HepG2 (cell line): ENCODE data around the gene TMC8. TPM values are rescaled to one million over a fixed set of nuclear protein-coding genes. Genes with fewer than 3 reads are reported as not detected.

ENCODE experiments used
- DMAP1 ChIP-seq: IDR thresholded peaks from 2 replicates; pipeline ENCODE4 v1.6.1; 2016
- EHMT2 ChIP-seq: fragments of 200-600 bp; sonication (generic); IDR thresholded peaks from 2 replicates; pipeline ENCODE4 v1.7.0; 2017; ENCODE audit warnings: antibody characterized with exemption, low read depth, low read length, borderline replicate concordance
- FUBP1 ChIP-seq: sonication (generic); formaldehyde crosslinking; IDR thresholded peaks from 2 replicates; pipeline ENCODE4 v1.5.1; 2020; ENCODE audit warnings: missing genetic modification reagents, mild to moderate bottlenecking, borderline replicate concordance
- HMGXB4 ChIP-seq, 2 experiments: sonication (generic) in 1 of 2; formaldehyde crosslinking in 1 of 2; IDR thresholded peaks; 2 replicates each; pipeline versions ENCODE4 v1.4.0 to v1.6.1; 2018 to 2020; ENCODE audit warnings: missing genetic modification reagents in 2 of 2, borderline replicate concordance in 1 of 2, low read depth in 1 of 2, mild to moderate bottlenecking in 1 of 2, missing biosample characterization in 1 of 2
- KLF11 ChIP-seq: IDR thresholded peaks from 2 replicates; pipeline ENCODE4 v1.6.1; 2016; ENCODE audit warnings: missing compliant biosample characterization
- NFKB2 ChIP-seq: sonication (generic); formaldehyde crosslinking; IDR thresholded peaks from 2 replicates; pipeline ENCODE4 v1.4.0; 2020; ENCODE audit warnings: missing genetic modification reagents, borderline replicate concordance
- ZNF333 ChIP-seq: sonication (generic); formaldehyde crosslinking; IDR thresholded peaks from 2 replicates; pipeline ENCODE4 v1.4.0; 2020; ENCODE audit warnings: mild to moderate bottlenecking, missing genetic modification reagents, borderline replicate concordance
- ZNF598 ChIP-seq: sonication (generic); formaldehyde crosslinking; IDR thresholded peaks from 2 replicates; pipeline ENCODE4 v1.5.1; 2020; ENCODE audit warnings: mild to moderate bottlenecking, missing genetic modification reagents, borderline replicate concordance
- polyA plus RNA-seq, 8 experiments: library from polyadenylated mRNA; depleted of rRNA in 3 of 8; stranded (reverse) in 7 of 8; unstranded in 1 of 8; fragments of >200 nt; fragmentation: Illumina TruSeq in 4 of 8; extraction: Trizol in 4 of 8; gene quantifications; 2 replicates each; pipeline versions ENCODE4 v1.2.1 to v1.2.3, GENCODE V29; 2011 to 2016; ENCODE audit warnings: low read depth in 4 of 8, missing spikeins in 1 of 8, mixed read lengths in 1 of 8; ENCODE audit not compliant: insufficient read depth in 1 of 8
- total RNA-seq, 5 experiments: library from RNA; depleted of rRNA; stranded (reverse); fragments of >200 nt; fragmentation: Illumina TruSeq; extraction: Trizol; gene quantifications; 2 replicates each; pipeline ENCODE4 v1.2.3, GENCODE V29; 2016; ENCODE audit warnings: low read depth in 1 of 5

The TMC8 gene
- total and polyA plus RNA-seq, 2 of the 13 experiments (the other 11 are each of a cell fraction or from before 2014, with no cell fraction given): 0.53 to 7.8 TPM

DNA sequence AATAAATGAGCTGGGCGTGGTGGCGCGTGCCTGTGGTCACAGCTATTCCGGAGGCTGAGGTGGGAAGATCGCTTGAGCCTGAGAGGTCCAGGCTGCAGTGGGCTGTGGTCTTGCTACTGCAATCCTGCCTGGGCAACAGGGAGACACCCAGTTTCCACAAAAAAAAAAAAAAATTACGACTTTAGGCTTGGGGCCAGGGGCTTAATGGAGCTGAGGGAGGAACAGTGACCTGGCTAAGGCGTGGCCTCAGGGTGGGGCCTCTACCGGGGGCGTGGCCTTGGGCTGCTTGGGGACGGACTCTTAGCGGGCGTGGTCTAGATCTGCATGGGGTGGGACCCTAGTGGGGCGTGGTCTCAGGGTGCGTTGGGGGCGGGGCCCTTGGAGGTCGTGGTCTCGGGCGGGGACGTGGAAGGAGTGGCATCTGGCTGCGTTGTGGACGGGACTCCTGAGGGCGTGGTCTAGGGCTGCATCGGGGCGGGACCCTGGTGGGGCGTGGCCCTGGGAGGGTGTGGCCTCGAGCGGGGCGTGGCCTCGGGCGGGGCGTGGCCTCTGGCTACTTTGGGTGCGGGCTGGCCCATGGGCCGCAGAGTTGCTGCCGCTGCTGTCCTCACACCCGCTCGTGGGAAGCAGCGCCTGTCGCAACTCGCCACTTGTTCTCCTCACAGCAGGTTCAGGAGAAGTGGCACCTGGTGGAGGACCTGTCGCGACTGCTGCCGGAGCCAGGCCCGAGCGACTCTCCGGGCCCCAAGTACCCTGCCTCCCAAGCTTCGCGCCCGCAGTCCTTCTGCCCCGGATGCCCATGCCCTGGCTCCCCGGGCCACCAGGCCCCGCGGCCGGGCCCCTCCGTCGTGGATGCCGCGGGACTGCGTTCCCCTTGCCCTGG is 9.8 kb downstream of the TMC8 start (continued):
- 0 out of 2 replicates have a peak, but pooled peaks have one; percentile 32 for TF ChIP-seq DMAP1 (CRISPR knock-in tag)
- TF ChIP-seq NFKB2 (CRISPR knock-in tag): no peak; the same call in 1 of the 2 replicates
- peak; percentile 33; the same call in 1 of the 2 replicates for TF ChIP-seq FUBP1 (CRISPR knock-in tag)
- TF ChIP-seq EHMT2: no peak
- no peak for TF ChIP-seq ZNF333 (CRISPR knock-in tag)
- TF ChIP-seq ZNF598: peak; percentile 76; the same call in 1 of the 2 replicates
- peak in 1 of 2 experiments; percentile 21; a peak in 1 of 4 replicates for TF ChIP-seq HMGXB4 (CRISPR knock-in tag; IDR thresholded peaks at IDR 0.05; ENCODE audit: borderline replicate concordance in 1 of 2, low read depth in 1 of 2)
- TF ChIP-seq KLF11 (CRISPR knock-in tag): no peak
